ENCODE data around the gene CNTN4.

DNA sequence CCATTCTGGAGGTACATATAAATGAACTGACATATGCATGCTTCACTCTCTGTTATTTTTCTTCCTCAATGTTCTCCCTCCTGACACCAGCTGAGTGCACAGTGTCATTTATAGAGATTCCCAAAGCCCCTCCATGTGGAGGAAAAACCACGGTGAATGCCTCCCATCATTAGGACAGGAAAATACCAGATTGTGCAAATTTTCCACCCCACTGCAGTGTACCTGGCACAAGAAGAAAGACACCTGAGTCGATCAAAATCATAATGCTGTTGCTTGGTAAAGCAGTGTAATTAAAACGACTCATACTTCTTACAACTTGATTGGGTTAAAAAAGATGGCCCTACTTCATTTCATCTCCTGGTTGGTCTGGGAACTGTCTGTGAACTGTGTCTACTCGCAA lies 720.9 kb downstream of the CNTN4 start:
- TF ChIP-seq, protein P1, sequence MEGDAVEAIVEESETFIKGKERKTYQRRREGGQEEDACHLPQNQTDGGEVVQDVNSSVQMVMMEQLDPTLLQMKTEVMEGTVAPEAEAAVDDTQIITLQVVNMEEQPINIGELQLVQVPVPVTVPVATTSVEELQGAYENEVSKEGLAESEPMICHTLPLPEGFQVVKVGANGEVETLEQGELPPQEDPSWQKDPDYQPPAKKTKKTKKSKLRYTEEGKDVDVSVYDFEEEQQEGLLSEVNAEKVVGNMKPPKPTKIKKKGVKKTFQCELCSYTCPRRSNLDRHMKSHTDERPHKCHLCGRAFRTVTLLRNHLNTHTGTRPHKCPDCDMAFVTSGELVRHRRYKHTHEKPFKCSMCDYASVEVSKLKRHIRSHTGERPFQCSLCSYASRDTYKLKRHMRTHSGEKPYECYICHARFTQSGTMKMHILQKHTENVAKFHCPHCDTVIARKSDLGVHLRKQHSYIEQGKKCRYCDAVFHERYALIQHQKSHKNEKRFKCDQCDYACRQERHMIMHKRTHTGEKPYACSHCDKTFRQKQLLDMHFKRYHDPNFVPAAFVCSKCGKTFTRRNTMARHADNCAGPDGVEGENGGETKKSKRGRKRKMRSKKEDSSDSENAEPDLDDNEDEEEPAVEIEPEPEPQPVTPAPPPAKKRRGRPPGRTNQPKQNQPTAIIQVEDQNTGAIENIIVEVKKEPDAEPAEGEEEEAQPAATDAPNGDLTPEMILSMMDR (IDR thresholded peaks at IDR 0.05; ENCODE audit: borderline replicate concordance, extremely low read depth, low read length, poor library complexity, severe bottlenecking): no peak
- TF ChIP-seq EZH2 (IDR thresholded peaks at IDR 0.05; ENCODE audit: borderline replicate concordance, low read depth, low read length, severe bottlenecking): no peak

Data from DND-41 (cell line).